HG02623 (cell line): ENCODE results near the gene HAO2.
"Not testable (repeated sequence)": the region's sequence is repeated elsewhere in the genome, so short reads cannot be mapped to it uniquely, and the experiment has no call there.

Experiments used
- ATAC-seq: cut with Tn5 transposase; IDR thresholded peaks from one replicate; pipeline ENCODE4 v1.9.1; 2021; ENCODE audit warnings: moderate library complexity; ENCODE audit not compliant: unreplicated experiment

HAO2 gene

GRCh38 chr1:119341372-119341947 is 27.1 kb upstream of the HAO2 start:
- no peak for ATAC-seq

- ATAC-seq: no peak
Observed at GRCh38 chr1:119345398-119345797, 23.2 kb upstream of the HAO2 start.

- ATAC-seq: peak; percentile 63
Observed at GRCh38 chr1:119347858-119348257, 20.7 kb upstream of the HAO2 start.

GRCh38 chr1:119348941-119349340 is 19.6 kb upstream of the HAO2 start:
- no peak for ATAC-seq

- not testable (repeated sequence) for ATAC-seq
Observed at GRCh38 chr1:119350866-119351265, 17.7 kb upstream of the HAO2 start.

- no peak for ATAC-seq
Observed at GRCh38 chr1:119351997-119352396, 16.6 kb upstream of the HAO2 start.

GRCh38 chr1:119353836-119354235 is 14.7 kb upstream of the HAO2 start:
- ATAC-seq: no peak

GRCh38 chr1:119358636-119359035 is 9.9 kb upstream of the HAO2 start:
- no peak for ATAC-seq

GRCh38 chr1:119359730-119360129 is 8.9 kb upstream of the HAO2 start:
- no peak for ATAC-seq

GRCh38 chr1:119361205-119361604 is 7.4 kb upstream of the HAO2 start:
- ATAC-seq: no peak

GRCh38 chr1:119361620-119362344 is 6.8 kb upstream of the HAO2 start:
- ATAC-seq: no peak

- ATAC-seq: no peak
Observed at GRCh38 chr1:119363162-119363561, 5.4 kb upstream of the HAO2 start.

- no peak for ATAC-seq
Observed at GRCh38 chr1:119364640-119365039, 3.9 kb upstream of the HAO2 start.

GRCh38 chr1:119366424-119366823 is 2.2 kb upstream of the HAO2 start:
- ATAC-seq: no peak

GRCh38 chr1:119367432-119368124 is 1.0 kb upstream of the HAO2 start:
- ATAC-seq: no peak

- no peak for ATAC-seq
Observed at GRCh38 chr1:119370748-119371147, 2.2 kb downstream of the HAO2 start.

- ATAC-seq: no peak
Observed at GRCh38 chr1:119371815-119372214, 3.2 kb downstream of the HAO2 start.

GRCh38 chr1:119372503-119373086 is 4.0 kb downstream of the HAO2 start:
- ATAC-seq: no peak

- peak; percentile 40 for ATAC-seq
Observed at GRCh38 chr1:119373465-119373864, 4.9 kb downstream of the HAO2 start.

- ATAC-seq: no peak
Observed at GRCh38 chr1:119374208-119374874, 5.8 kb downstream of the HAO2 start.

GRCh38 chr1:119375366-119375765 is 6.8 kb downstream of the HAO2 start:
- no peak for ATAC-seq
